ENCODE measurements around the gene MKNK1. TPM values are rescaled to one million over a fixed set of nuclear protein-coding genes. Genes with fewer than 3 reads are reported as not detected.

The MKNK1 gene
- total RNA-seq, 1 experiment from 2014 or later: 12.9 TPM

DNA sequence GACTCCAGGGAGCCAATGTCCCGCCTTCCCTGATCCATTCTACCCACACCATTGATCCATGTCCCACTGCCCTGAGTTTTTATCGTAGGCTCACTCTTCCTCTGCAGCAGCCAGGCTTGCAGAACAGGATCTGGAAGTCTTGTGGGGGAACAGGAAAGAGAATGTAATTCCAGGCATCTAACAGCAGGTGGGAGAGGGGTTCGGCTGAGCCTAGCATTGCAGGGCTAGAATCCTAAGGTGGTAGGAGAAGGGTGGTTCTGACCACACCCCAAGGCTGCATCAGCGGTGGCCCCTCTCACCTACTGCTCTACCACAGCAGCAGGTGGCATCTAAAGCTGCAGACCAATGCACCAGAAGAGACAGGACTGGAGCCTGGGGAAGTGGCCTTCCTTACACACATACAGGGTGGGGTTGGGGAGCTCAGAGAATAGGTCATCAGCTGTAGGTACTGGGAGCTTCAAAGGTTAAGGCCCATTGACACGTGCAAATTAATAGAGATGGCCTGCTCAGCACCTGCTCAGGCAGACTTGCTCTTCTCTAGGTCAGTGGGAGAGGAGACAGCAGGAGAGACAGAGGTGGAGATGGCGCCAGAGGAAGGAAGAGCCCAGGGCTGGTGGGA lies 73.2 kb downstream of the MKNK1 start:
- no peak overlapping the region for H3K27ac ChIP-seq (ENCODE audit: insufficient read length, low read depth, low read length)
- no peak overlapping the region for H2BK120ac ChIP-seq (ENCODE audit: low read depth, low read length, poor library complexity, severe bottlenecking)
- Mint-ChIP-seq H3K36me3 (ENCODE audit: insufficient read depth in 1 of 3, low read depth in 3 of 3) (no peaks in the 10 kb centered on the region), H3K27ac (no peak overlapping the region), H3K4me3 (no peak overlapping the region; a peak in 1 of 5 replicates), H3K4me1 (peaks cover 36 to 44% of the 10 kb centered on the region in 2 experiments), H3K9me3 (no peaks in the 10 kb centered on the region; a peak in 2 of 5 replicates), H3K27me3 (ENCODE audit: low read depth) (peaks cover 94% of the 10 kb centered on the region)
- H3K4ac ChIP-seq (ENCODE audit: low read depth, low read length): no peak overlapping the region
- no peak overlapping the region for H3K18ac ChIP-seq (ENCODE audit: insufficient read length, low read depth, low read length)
- no peaks in the 10 kb centered on the region for H3K9me3 ChIP-seq (ENCODE audit: control insufficient read depth, low read depth, low read length)
- H2BK12ac ChIP-seq (ENCODE audit: insufficient read length, low read depth, low read length): no peak overlapping the region
- H3K27me3 ChIP-seq (ENCODE audit: insufficient read depth, low read length): peaks cover 36% of the 10 kb centered on the region
- no peak overlapping the region for H2BK5ac ChIP-seq (ENCODE audit: insufficient read length, low read length)
- no peak overlapping the region for H2BK15ac ChIP-seq (ENCODE audit: low read depth, low read length)
- no peak overlapping the region for H3K14ac ChIP-seq (ENCODE audit: insufficient read depth, low read length)
- H2AFZ ChIP-seq (ENCODE audit: low read length): no peak overlapping the region
- H4K8ac ChIP-seq (replicated peaks; ENCODE audit: insufficient read length, low read depth, low read length): no peak overlapping the region
- peaks cover 3% of the 10 kb centered on the region; the same call in 1 of the 2 replicates for H3K4me1 ChIP-seq (ENCODE audit: insufficient read depth, low read length)
- no CpG with 5 or more reads among the region's 6 CpGs for WGBS (ENCODE audit: extremely low coverage, insufficient read length, low lambda C conversion rate)
- TF ChIP-seq, protein P1, sequence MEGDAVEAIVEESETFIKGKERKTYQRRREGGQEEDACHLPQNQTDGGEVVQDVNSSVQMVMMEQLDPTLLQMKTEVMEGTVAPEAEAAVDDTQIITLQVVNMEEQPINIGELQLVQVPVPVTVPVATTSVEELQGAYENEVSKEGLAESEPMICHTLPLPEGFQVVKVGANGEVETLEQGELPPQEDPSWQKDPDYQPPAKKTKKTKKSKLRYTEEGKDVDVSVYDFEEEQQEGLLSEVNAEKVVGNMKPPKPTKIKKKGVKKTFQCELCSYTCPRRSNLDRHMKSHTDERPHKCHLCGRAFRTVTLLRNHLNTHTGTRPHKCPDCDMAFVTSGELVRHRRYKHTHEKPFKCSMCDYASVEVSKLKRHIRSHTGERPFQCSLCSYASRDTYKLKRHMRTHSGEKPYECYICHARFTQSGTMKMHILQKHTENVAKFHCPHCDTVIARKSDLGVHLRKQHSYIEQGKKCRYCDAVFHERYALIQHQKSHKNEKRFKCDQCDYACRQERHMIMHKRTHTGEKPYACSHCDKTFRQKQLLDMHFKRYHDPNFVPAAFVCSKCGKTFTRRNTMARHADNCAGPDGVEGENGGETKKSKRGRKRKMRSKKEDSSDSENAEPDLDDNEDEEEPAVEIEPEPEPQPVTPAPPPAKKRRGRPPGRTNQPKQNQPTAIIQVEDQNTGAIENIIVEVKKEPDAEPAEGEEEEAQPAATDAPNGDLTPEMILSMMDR (conservative IDR thresholded peaks at IDR 0.05): peak; percentile 40; the same call in 2 of the 3 replicates
- no peak overlapping the region for H3K23ac ChIP-seq (ENCODE audit: insufficient read length, low read depth, low read length)
- no peak overlapping the region for H4K91ac ChIP-seq (ENCODE audit: insufficient read length, low read depth, low read length)
- no peak overlapping the region for H3K56ac ChIP-seq (ENCODE audit: insufficient read length, low read depth, low read length)
- no peaks in the 10 kb centered on the region for H3K79me2 ChIP-seq (ENCODE audit: insufficient read depth, low read length)
- H3K79me1 ChIP-seq (ENCODE audit: insufficient read depth, low read depth, low read length, poor library complexity, severe bottlenecking): no peaks in the 10 kb centered on the region
- no peak for DNase-seq
- peaks cover 3% of the 10 kb centered on the region for H3K23me2 ChIP-seq (ENCODE audit: insufficient read length, low read depth, low read length, poor library complexity, severe bottlenecking)
- no peak overlapping the region for H2AK5ac ChIP-seq (ENCODE audit: insufficient read length, low read length)
- H4K5ac ChIP-seq (ENCODE audit: insufficient read length, low read depth, low read length): no peak overlapping the region
- no peaks in the 10 kb centered on the region for H4K20me1 ChIP-seq (ENCODE audit: control insufficient read depth, insufficient read depth, insufficient read length)
- no peak overlapping the region for H2BK20ac ChIP-seq (ENCODE audit: low read depth, low read length, poor library complexity, severe bottlenecking)
- no peak overlapping the region for H3T11ph ChIP-seq (ENCODE audit: low read length)
- no peak overlapping the region for H3K9ac ChIP-seq (ENCODE audit: extremely low read depth, insufficient read length, low read length)
- no peak overlapping the region for H3K4me2 ChIP-seq (ENCODE audit: insufficient read depth, insufficient read length, low read length)

Measured in H9 (cell line).